ENCODE results near the gene MCRIP1.

DNA sequence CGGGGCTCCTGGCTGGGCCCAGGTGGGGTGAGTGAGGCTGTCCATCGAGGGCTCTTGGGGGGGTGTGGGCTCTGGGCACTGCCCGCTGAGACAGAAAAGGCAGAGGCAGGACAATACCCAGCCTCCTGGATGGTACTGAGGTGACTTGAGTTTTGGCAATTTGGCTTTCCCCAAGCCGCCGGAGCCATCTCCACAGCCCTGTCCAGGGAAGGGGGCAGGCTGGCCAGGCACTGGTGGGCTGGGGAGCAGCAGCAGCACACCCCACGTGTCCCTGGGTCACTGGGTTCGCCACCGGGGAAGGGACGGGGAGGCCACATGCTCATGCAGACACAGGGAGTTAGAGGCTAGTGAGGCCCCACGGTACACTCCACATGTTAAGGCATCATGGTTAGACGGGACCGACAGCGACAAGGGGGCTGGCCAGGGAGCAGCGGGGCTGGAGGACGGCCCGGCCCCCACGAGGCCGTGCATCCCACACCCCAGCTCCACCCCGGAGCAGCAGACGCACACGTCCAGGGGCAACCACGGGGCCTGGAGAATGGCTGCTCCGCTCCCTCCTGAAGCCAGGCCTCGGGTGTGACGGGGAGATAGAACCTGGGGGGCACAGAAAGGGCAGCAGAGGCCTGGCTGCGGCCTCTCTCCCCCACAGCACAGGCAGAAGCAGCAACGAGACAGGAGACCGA, 35.0 kb upstream of the MCRIP1 start:
- no peak for TF ChIP-seq EZH2 (IDR thresholded peaks at IDR 0.05; ENCODE audit: insufficient read depth, low read length)
- TF ChIP-seq, protein P1, sequence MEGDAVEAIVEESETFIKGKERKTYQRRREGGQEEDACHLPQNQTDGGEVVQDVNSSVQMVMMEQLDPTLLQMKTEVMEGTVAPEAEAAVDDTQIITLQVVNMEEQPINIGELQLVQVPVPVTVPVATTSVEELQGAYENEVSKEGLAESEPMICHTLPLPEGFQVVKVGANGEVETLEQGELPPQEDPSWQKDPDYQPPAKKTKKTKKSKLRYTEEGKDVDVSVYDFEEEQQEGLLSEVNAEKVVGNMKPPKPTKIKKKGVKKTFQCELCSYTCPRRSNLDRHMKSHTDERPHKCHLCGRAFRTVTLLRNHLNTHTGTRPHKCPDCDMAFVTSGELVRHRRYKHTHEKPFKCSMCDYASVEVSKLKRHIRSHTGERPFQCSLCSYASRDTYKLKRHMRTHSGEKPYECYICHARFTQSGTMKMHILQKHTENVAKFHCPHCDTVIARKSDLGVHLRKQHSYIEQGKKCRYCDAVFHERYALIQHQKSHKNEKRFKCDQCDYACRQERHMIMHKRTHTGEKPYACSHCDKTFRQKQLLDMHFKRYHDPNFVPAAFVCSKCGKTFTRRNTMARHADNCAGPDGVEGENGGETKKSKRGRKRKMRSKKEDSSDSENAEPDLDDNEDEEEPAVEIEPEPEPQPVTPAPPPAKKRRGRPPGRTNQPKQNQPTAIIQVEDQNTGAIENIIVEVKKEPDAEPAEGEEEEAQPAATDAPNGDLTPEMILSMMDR (IDR thresholded peaks at IDR 0.05; ENCODE audit: insufficient read depth, low read depth, low read length): no peak

All from astrocyte (in vitro differentiated cells and primary cell).